H9 (cell line): Measurements from ENCODE around the gene DCLRE1C. TPM values are rescaled to one million over a fixed set of nuclear protein-coding genes. Genes with fewer than 3 reads are reported as not detected.

Experiments
- DNase-seq: peaks from one replicate; pipeline ENCODE4 v3.0.0-alpha.2; 2017
- H2AFZ ChIP-seq: one replicate; pipeline ENCODE4 v1.6.1; 2013; ENCODE audit warnings: mild to moderate bottlenecking, low read length, control low read depth, moderate library complexity
- H2AK5ac ChIP-seq: 2 replicates; pipeline ENCODE4 v1.6.1; 2013; ENCODE audit warnings: low read length, control low read depth, mixed read lengths; ENCODE audit not compliant: insufficient read length
- H2BK120ac ChIP-seq: one replicate; pipeline ENCODE4 v1.6.1; 2013; ENCODE audit warnings: low read depth, mild to moderate bottlenecking, low read length, control low read depth, inconsistent platforms; ENCODE audit not compliant: poor library complexity, severe bottlenecking
- H2BK12ac ChIP-seq: 2 replicates; pipeline ENCODE4 v1.6.1; 2013; ENCODE audit warnings: low read length, control low read depth, mixed read lengths, low read depth; ENCODE audit not compliant: insufficient read length
- H2BK15ac ChIP-seq: 2 replicates; pipeline ENCODE4 v1.6.1; 2013; ENCODE audit warnings: low read depth, low read length, control low read depth
- H2BK20ac ChIP-seq: one replicate; pipeline ENCODE4 v1.6.1; 2013; ENCODE audit warnings: low read depth, mild to moderate bottlenecking, low read length, control low read depth, inconsistent platforms; ENCODE audit not compliant: poor library complexity, severe bottlenecking
- H2BK5ac ChIP-seq: 2 replicates; pipeline ENCODE4 v1.6.1; 2013; ENCODE audit warnings: low read length, control low read depth, mixed read lengths; ENCODE audit not compliant: insufficient read length
- H3K14ac ChIP-seq: 2 replicates; pipeline ENCODE4 v1.6.1; 2013; ENCODE audit warnings: low read length, control low read depth; ENCODE audit not compliant: insufficient read depth
- H3K18ac ChIP-seq: 2 replicates; pipeline ENCODE4 v1.6.1; 2013; ENCODE audit warnings: low read depth, mild to moderate bottlenecking, mixed read lengths, low read length, control low read depth; ENCODE audit not compliant: insufficient read length
- H3K23ac ChIP-seq: 2 replicates; pipeline ENCODE4 v1.6.1; 2013; ENCODE audit warnings: low read length, control low read depth, mixed read lengths, low read depth; ENCODE audit not compliant: insufficient read length
- H3K23me2 ChIP-seq: 2 replicates; pipeline ENCODE4 v1.6.1; 2013; ENCODE audit warnings: low read depth, mild to moderate bottlenecking, mixed read lengths, low read length, control low read depth; ENCODE audit not compliant: insufficient read length, poor library complexity, severe bottlenecking
- H3K27ac ChIP-seq: 2 replicates; pipeline ENCODE4 v1.5.1; 2013; ENCODE audit warnings: low read length, control low read depth, mixed read lengths, low read depth; ENCODE audit not compliant: insufficient read length
- H3K27me3 ChIP-seq: 2 replicates; pipeline ENCODE4 v1.6.1; 2013; ENCODE audit warnings: low read length, control low read depth, inconsistent platforms; ENCODE audit not compliant: insufficient read depth
- H3K4ac ChIP-seq: 2 replicates; pipeline ENCODE4 v1.6.1; 2013; ENCODE audit warnings: low read depth, mild to moderate bottlenecking, control low read depth, inconsistent platforms, low read length, moderate library complexity
- H3K4me1 ChIP-seq: 2 replicates; pipeline ENCODE4 v1.6.1; 2013; ENCODE audit warnings: low read length, control low read depth, inconsistent platforms; ENCODE audit not compliant: insufficient read depth
- H3K4me2 ChIP-seq: 2 replicates; pipeline ENCODE4 v1.6.1; 2013; ENCODE audit warnings: low read length, control low read depth, mixed read lengths; ENCODE audit not compliant: insufficient read length, insufficient read depth
- H3K56ac ChIP-seq: 2 replicates; pipeline ENCODE4 v1.6.1; 2013; ENCODE audit warnings: low read depth, mild to moderate bottlenecking, mixed read lengths, low read length, control low read depth; ENCODE audit not compliant: insufficient read length
- H3K79me1 ChIP-seq: 2 replicates; pipeline ENCODE4 v1.6.1; 2013; ENCODE audit warnings: low read depth, mild to moderate bottlenecking, moderate library complexity, low read length, control low read depth, inconsistent platforms; ENCODE audit not compliant: insufficient read depth, poor library complexity, severe bottlenecking
- H3K79me2 ChIP-seq: 2 replicates; pipeline ENCODE4 v1.6.1; 2013; ENCODE audit warnings: low read length, control low read depth, inconsistent platforms; ENCODE audit not compliant: insufficient read depth
- H3K9ac ChIP-seq: 2 replicates; pipeline ENCODE4 v1.6.1; 2013; ENCODE audit warnings: low read length, control low read depth, mixed read lengths; ENCODE audit not compliant: insufficient read length; ENCODE audit errors: extremely low read depth
- H3K9me3 ChIP-seq: one replicate; pipeline ENCODE4 v1.6.1; 2013; ENCODE audit warnings: low read depth, low read length, inconsistent platforms; ENCODE audit not compliant: control insufficient read depth
- H3T11ph ChIP-seq: one replicate; pipeline ENCODE4 v1.6.1; 2013; ENCODE audit warnings: mild to moderate bottlenecking, low read length, control low read depth, inconsistent platforms
- H4K20me1 ChIP-seq: one replicate; pipeline ENCODE4 v1.6.1; 2013; ENCODE audit not compliant: control insufficient read depth, insufficient read length, insufficient read depth
- H4K5ac ChIP-seq: 2 replicates; pipeline ENCODE4 v1.6.1; 2013; ENCODE audit warnings: low read depth, mild to moderate bottlenecking, mixed read lengths, low read length, control low read depth; ENCODE audit not compliant: insufficient read length
- H4K8ac ChIP-seq: replicated peaks from 2 replicates; pipeline ENCODE4 v1.6.1; 2013; ENCODE audit warnings: low read length, control low read depth, mixed read lengths, low read depth; ENCODE audit not compliant: insufficient read length
- H4K91ac ChIP-seq: 2 replicates; pipeline ENCODE4 v1.6.1; 2013; ENCODE audit warnings: low read depth, mild to moderate bottlenecking, moderate library complexity, mixed read lengths, low read length, control low read depth; ENCODE audit not compliant: insufficient read length
- H3K27ac Mint-ChIP-seq, 3 experiments: 2 replicates in 2 of 3; 3 replicates in 1 of 3; pipeline ENCODE4 v1.8.0; 2020 to 2021; ENCODE audit warnings: mixed read lengths in 3 of 3, mild to moderate bottlenecking in 1 of 3, moderate library complexity in 1 of 3
- H3K27me3 Mint-ChIP-seq: 2 replicates; pipeline ENCODE4 v1.8.0; 2021; ENCODE audit warnings: low read depth, mild to moderate bottlenecking, moderate library complexity, mixed read lengths
- H3K36me3 Mint-ChIP-seq, 3 experiments: 2 replicates in 2 of 3; 3 replicates in 1 of 3; pipeline ENCODE4 v1.8.0; 2020 to 2021; ENCODE audit warnings: low read depth in 3 of 3, mixed read lengths in 3 of 3; ENCODE audit not compliant: insufficient read depth in 1 of 3
- H3K4me1 Mint-ChIP-seq, 2 experiments: 2 replicates each; pipeline ENCODE4 v1.8.0; 2020; ENCODE audit warnings: mixed read lengths in 2 of 2
- H3K4me3 Mint-ChIP-seq, 2 experiments: 2 replicates in 1 of 2; 3 replicates in 1 of 2; pipeline ENCODE4 v1.8.0; 2020 to 2021; ENCODE audit warnings: mild to moderate bottlenecking in 2 of 2, mixed read lengths in 2 of 2, moderate library complexity in 1 of 2
- H3K9me3 Mint-ChIP-seq, 2 experiments: 2 replicates in 1 of 2; 3 replicates in 1 of 2; pipeline ENCODE4 v1.8.0; 2020; ENCODE audit warnings: mild to moderate bottlenecking in 2 of 2, mixed read lengths in 2 of 2, moderate library complexity in 1 of 2
- CTCF ChIP-seq: fragments of 200-600 bp; sonication (generic); conservative IDR thresholded peaks from 3 replicates; pipeline ENCODE4 v1.8.0; 2021; ENCODE audit warnings: antibody characterized with exemption, mild to moderate bottlenecking
- WGBS: extraction: QIAGEN DNeasy Blood & Tissue Kit; methylation state at CpG from one replicate; pipeline ENCODE4 v1.1.7; 2013; ENCODE audit warnings: missing lambda C conversion rate, low lambda C conversion rate, mixed read lengths; ENCODE audit not compliant: insufficient read length; ENCODE audit errors: extremely low coverage; 5-methylcytosine and 5-hydroxymethylcytosine counted together
- total RNA-seq: library from RNA; stranded (reverse); gene quantifications from 2 replicates; pipeline ENCODE4 v1.2.1, GENCODE V29; 2021

Gene DCLRE1C
- total RNA-seq, 1 experiment from 2014 or later = 15.2 TPM

- no peak overlapping the region for H3T11ph ChIP-seq
- H4K91ac ChIP-seq = no peak overlapping the region
- H3K18ac ChIP-seq = no peak overlapping the region
- H3K4me2 ChIP-seq = no peak overlapping the region
- TF ChIP-seq CTCF = no peak
- H2BK15ac ChIP-seq = no peak overlapping the region
- no peak overlapping the region for H4K5ac ChIP-seq
- Mint-ChIP-seq H3K4me3 (no peak overlapping the region), H3K9me3 (no peaks in the 10 kb centered on the region), H3K27ac (no peak overlapping the region), H3K27me3 (no peaks in the 10 kb centered on the region), H3K36me3 (peaks cover 24 to 54% (median 47%) of the 10 kb centered on the region in 3 experiments; a peak in 6 of 7 replicates), H3K4me1 (peaks cover 0 to 2% of the 10 kb centered on the region in 2 experiments; a peak in 1 of 4 replicates)
- no peaks in the 10 kb centered on the region for H4K20me1 ChIP-seq
- no peak overlapping the region for H2BK120ac ChIP-seq
- no peak overlapping the region for H2AK5ac ChIP-seq
- no peak overlapping the region for H2BK5ac ChIP-seq
- no peaks in the 10 kb centered on the region for H3K4me1 ChIP-seq
- no peak overlapping the region for H3K9ac ChIP-seq
- no peak overlapping the region for H2BK20ac ChIP-seq
- H3K27me3 ChIP-seq = no peaks in the 10 kb centered on the region
- DNase-seq = no peak
- no peak overlapping the region for H2BK12ac ChIP-seq
- H3K79me2 ChIP-seq = no peaks in the 10 kb centered on the region
- H3K27ac ChIP-seq = no peak overlapping the region
- H4K8ac ChIP-seq = no peak overlapping the region
- no peak overlapping the region for H3K14ac ChIP-seq
- no peaks in the 10 kb centered on the region for H3K9me3 ChIP-seq
- no peak overlapping the region for H2AFZ ChIP-seq
- no peaks in the 10 kb centered on the region for H3K79me1 ChIP-seq
- H3K56ac ChIP-seq = no peak overlapping the region
- WGBS = no CpG with 5 or more reads among the region's 2 CpGs
- H3K23me2 ChIP-seq = no peaks in the 10 kb centered on the region
- no peak overlapping the region for H3K4ac ChIP-seq
- no peak overlapping the region for H3K23ac ChIP-seq
These were observed 17.3 kb downstream of the DCLRE1C start for GRCh38 chr10:14936584-14936983.
